ENCODE data around the gene PLCH2. TPM values are rescaled to one million over a fixed set of nuclear protein-coding genes. Genes with fewer than 3 reads are reported as not detected.
A peak's percentile ranks its signal among the peaks of the same experiment; 100 is the strongest.

PLCH2 gene
- total RNA-seq, 4 donors from 2014 or later = 1.00 to 7.3 (median 4.6) TPM

DNA sequence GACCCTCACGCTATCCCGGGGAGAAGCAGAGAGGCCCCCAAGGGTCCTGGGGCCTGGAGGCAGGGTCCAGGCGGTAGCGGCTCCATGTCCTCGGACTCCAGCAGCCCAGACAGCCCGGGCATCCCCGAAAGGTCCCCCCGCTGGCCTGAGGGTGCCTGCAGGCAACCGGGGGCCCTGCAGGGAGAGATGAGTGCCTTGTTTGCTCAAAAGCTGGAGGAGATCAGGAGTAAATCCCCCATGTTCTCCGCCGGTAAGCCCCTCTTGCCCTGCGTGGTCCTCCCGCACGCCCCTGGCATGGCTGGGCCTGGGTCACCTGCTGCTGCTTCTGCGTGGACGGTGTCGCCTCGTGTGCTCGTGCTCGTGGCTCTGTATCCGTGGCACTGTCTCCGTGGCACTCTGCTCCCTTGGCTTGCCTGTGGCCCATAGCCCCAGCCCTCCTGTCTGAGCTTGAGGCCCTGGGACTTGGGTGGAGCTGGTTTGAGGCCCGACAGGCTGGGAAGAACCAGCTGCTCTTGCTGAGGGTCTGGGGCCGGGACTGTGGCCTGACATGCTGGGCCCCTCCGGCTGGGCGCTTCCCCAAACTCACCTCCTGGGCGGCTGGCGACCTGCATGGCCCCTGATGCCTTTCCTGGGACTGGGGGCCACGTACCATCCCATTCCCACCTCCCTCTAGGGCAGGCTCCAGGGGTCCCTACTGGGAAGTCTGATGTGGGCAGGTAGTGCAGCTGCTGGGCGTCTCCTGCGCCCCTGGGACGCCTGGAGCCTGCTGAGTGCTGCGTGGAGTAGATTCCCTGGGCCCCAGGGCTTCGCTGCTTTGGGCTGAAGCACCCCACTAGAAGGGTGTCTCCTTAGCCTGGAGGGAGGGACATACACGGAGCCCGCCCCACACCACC is 26.8 kb downstream of the PLCH2 start:
- Histone ChIP-seq H3K36me3 (no peaks in the 10 kb centered on the region), H3K27me3 (peaks cover 56% of the 10 kb centered on the region), H3K9me3 (no peaks in the 10 kb centered on the region), H3K4me1 (peaks cover 0 to 3% (median 0%) of the 10 kb centered on the region in 4 donors), H3K4me3 (no peak overlapping the region), H3K27ac (no peak overlapping the region)
- TF ChIP-seq POLR2A (IDR thresholded peaks at IDR 0.05) = no peak
- TF ChIP-seq, protein P1, sequence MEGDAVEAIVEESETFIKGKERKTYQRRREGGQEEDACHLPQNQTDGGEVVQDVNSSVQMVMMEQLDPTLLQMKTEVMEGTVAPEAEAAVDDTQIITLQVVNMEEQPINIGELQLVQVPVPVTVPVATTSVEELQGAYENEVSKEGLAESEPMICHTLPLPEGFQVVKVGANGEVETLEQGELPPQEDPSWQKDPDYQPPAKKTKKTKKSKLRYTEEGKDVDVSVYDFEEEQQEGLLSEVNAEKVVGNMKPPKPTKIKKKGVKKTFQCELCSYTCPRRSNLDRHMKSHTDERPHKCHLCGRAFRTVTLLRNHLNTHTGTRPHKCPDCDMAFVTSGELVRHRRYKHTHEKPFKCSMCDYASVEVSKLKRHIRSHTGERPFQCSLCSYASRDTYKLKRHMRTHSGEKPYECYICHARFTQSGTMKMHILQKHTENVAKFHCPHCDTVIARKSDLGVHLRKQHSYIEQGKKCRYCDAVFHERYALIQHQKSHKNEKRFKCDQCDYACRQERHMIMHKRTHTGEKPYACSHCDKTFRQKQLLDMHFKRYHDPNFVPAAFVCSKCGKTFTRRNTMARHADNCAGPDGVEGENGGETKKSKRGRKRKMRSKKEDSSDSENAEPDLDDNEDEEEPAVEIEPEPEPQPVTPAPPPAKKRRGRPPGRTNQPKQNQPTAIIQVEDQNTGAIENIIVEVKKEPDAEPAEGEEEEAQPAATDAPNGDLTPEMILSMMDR (IDR thresholded peaks at IDR 0.05) = no peak
- TF ChIP-seq POLR2AphosphoS5 (IDR thresholded peaks at IDR 0.05) = no peak
- TF ChIP-seq EP300 (IDR thresholded peaks at IDR 0.05; ENCODE audit: low read depth) = no peak
- in situ Hi-C loops (cut with MboI; ENCODE audit: low pct_ligation_motif_present in 1 of 4, low pct_unique_long_range_greater_than_20kb in 1 of 4, low sequenced_read_pairs in 3 of 4) (no loop called here), intact Hi-C loops (cut with DNase I; ENCODE audit: low total_unique reads) (no loop called here)
- no peak for DNase-seq
- WGBS, 2 donors (ENCODE audit: low coverage in 1 of 2) = 73% methylated on average over 36 of the region's 36 CpGs; no CpG with 5 or more reads in 1 of the 2 donors

DNA sequence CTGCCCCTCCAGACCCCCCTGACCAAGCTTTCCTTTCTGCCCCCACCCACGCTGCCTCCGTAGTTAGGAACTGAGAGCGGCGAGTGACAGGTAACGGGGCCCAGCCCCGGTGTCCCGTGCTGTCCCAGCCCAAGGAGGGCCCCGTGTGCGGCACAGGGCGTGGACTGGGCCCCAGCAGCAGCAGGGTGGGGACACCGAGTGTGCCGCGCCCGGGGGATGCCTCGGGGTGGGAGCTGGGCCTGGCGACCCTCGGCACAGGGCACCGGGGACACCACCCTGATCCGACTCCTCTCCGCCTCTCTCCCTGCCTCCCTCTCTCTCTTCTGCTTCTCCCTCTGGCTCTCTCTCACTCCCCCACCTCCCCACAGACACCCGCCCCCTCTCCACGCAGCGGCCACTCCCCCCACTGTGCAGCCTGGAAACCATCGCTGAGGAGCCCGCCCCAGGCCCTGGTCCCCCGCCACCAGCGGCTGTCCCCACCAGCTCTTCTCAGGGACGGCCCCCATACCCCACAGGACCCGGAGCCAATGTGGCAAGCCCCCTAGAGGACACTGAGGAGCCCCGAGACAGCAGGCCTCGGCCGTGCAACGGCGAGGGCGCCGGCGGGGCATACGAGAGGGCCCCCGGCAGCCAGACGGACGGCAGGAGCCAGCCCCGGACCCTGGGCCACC is 27.6 kb downstream of the PLCH2 start:
- 39% methylated on average over 34 of the region's 42 CpGs; no CpG with 5 or more reads in 1 of the 2 donors for WGBS, 2 donors (ENCODE audit: low coverage in 1 of 2)
- H3K4me1 ChIP-seq = peaks cover 0 to 3% (median 0%) of the 10 kb centered on the region in 4 donors
- no peak overlapping the region for H3K4me3 ChIP-seq
- H3K27ac ChIP-seq = no peak overlapping the region
- H3K27me3 ChIP-seq = peaks cover 53% of the 10 kb centered on the region
- H3K9me3 ChIP-seq = no peaks in the 10 kb centered on the region
- TF ChIP-seq POLR2A (IDR thresholded peaks at IDR 0.05) = no peak
- no peak for TF ChIP-seq POLR2AphosphoS5 (IDR thresholded peaks at IDR 0.05)
- TF ChIP-seq, protein P1 (IDR thresholded peaks at IDR 0.05) = no peak
- TF ChIP-seq EP300 (IDR thresholded peaks at IDR 0.05; ENCODE audit: low read depth) = no peak
- intact Hi-C loops (cut with DNase I; ENCODE audit: low total_unique reads) = no loop called here
- in situ Hi-C loops (cut with MboI; ENCODE audit: low pct_ligation_motif_present in 1 of 4, low pct_unique_long_range_greater_than_20kb in 1 of 4, low sequenced_read_pairs in 3 of 4) = no loop called here
- H3K36me3 ChIP-seq = no peaks in the 10 kb centered on the region
- no peak for DNase-seq

DNA sequence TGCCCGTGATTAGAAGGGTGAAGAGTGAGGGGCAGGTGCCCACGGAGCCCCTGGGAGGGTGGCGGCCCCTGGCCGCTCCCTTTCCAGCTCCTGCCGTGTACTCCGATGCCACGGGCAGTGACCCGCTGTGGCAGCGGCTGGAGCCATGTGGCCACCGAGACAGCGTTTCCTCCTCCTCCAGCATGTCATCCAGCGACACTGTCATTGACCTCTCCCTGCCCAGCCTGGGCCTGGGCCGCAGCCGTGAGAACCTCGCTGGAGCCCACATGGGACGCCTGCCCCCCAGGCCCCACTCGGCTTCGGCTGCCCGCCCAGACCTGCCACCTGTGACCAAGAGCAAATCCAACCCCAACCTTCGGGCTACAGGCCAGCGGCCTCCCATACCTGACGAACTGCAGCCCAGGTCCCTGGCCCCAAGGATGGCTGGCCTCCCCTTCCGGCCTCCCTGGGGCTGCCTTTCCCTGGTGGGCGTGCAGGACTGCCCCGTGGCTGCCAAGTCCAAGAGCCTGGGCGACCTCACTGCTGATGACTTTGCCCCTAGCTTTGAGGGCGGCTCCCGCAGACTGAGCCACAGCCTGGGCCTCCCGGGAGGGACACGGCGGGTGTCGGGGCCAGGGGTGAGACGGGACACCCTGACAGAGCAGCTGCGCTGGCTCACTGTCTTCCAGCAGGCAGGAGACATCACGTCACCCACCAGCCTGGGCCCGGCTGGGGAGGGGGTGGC is 28.3 kb downstream of the PLCH2 start:
- in situ Hi-C loops (cut with MboI; ENCODE audit: low pct_ligation_motif_present in 1 of 4, low pct_unique_long_range_greater_than_20kb in 1 of 4, low sequenced_read_pairs in 3 of 4) = no loop called here
- no peaks in the 10 kb centered on the region for H3K9me3 ChIP-seq
- peaks cover 0 to 3% (median 0%) of the 10 kb centered on the region in 4 donors for H3K4me1 ChIP-seq
- peaks cover 53% of the 10 kb centered on the region for H3K27me3 ChIP-seq
- TF ChIP-seq, protein P1 (IDR thresholded peaks at IDR 0.05) = no peak
- TF ChIP-seq POLR2AphosphoS5 (IDR thresholded peaks at IDR 0.05) = peak in 1 of 3 donors; percentile 10
- no peak for TF ChIP-seq EP300 (IDR thresholded peaks at IDR 0.05; ENCODE audit: low read depth)
- DNase-seq = no peak
- peaks cover 0 to under 1% (median 0%) of the 10 kb centered on the region in 4 donors for H3K36me3 ChIP-seq
- H3K4me3 ChIP-seq = no peak overlapping the region
- 47% methylated on average over 33 of the region's 36 CpGs; no CpG with 5 or more reads in 1 of the 2 donors for WGBS, 2 donors (ENCODE audit: low coverage in 1 of 2)
- intact Hi-C loops (cut with DNase I; ENCODE audit: low total_unique reads) = no loop called here
- H3K27ac ChIP-seq = no peak overlapping the region

DNA sequence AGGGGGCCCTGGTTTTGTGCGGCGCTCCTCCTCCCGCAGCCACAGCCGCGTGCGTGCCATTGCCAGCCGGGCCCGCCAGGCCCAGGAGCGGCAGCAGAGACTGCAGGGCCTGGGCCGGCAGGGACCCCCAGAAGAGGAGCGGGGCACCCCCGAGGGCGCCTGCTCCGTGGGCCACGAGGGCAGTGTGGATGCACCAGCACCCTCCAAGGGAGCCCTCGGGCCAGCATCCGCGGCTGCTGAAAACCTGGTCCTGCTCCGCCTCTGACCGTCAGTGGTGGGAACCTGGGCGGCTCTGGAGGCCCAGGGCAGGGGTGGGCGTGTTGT is 28.8 kb downstream of the PLCH2 start:
- intact Hi-C loops (cut with DNase I; ENCODE audit: low total_unique reads) = no loop called here
- Histone ChIP-seq H3K9me3 (no peaks in the 10 kb centered on the region), H3K27me3 (peaks cover 50% of the 10 kb centered on the region), H3K4me3 (no peak overlapping the region), H3K36me3 (peaks cover 0 to 6% (median 2%) of the 10 kb centered on the region in 4 donors), H3K27ac (no peak overlapping the region), H3K4me1 (peaks cover 0 to 3% (median 0%) of the 10 kb centered on the region in 4 donors)
- 23% methylated on average over 15 of the region's 22 CpGs; no CpG with 5 or more reads in 1 of the 2 donors for WGBS, 2 donors (ENCODE audit: low coverage in 1 of 2)
- in situ Hi-C loops (cut with MboI; ENCODE audit: low pct_ligation_motif_present in 1 of 4, low pct_unique_long_range_greater_than_20kb in 1 of 4, low sequenced_read_pairs in 3 of 4) = no loop called here
- DNase-seq = no peak
- TF ChIP-seq POLR2A (IDR thresholded peaks at IDR 0.05) = no peak
- TF ChIP-seq, protein P1 (IDR thresholded peaks at IDR 0.05) = no peak

Data from transverse colon (tissue), 4 donors.